NT2/D1 (cell line): ENCODE results near the gene HAGHL.
"Not testable (repeated sequence)": the region's sequence is repeated elsewhere in the genome, so short reads cannot be mapped to it uniquely, and the experiment has no call there.

Source experiments
- DNase-seq: peaks from one replicate; pipeline ENCODE4 v3.0.0-alpha.2; 2011; ENCODE audit warnings: low read depth, low spot score
- H3K27me3 ChIP-seq: 2 replicates; pipeline ENCODE4 v1.6.0; 2011; ENCODE audit warnings: mild to moderate bottlenecking; ENCODE audit not compliant: insufficient read length, insufficient read depth
- H3K36me3 ChIP-seq: 2 replicates; pipeline ENCODE4 v1.6.1; 2011; ENCODE audit warnings: mild to moderate bottlenecking, low read length, mixed read lengths; ENCODE audit not compliant: insufficient read depth, insufficient read length
- H3K4me1 ChIP-seq: 2 replicates; pipeline ENCODE4 v1.5.1; 2011; ENCODE audit not compliant: insufficient read depth, insufficient read length
- H3K4me3 ChIP-seq: 2 replicates; pipeline ENCODE4 v1.5.1; 2011; ENCODE audit warnings: low read depth; ENCODE audit not compliant: insufficient read length
- H3K9ac ChIP-seq: 2 replicates; pipeline ENCODE4 v1.6.0; 2011; ENCODE audit warnings: low read depth; ENCODE audit not compliant: insufficient read length
- H3K9me3 ChIP-seq: 2 replicates; pipeline ENCODE4 v1.5.1; 2011; ENCODE audit warnings: mild to moderate bottlenecking, low read length; ENCODE audit not compliant: insufficient read depth
- SUZ12 ChIP-seq: IDR thresholded peaks from 2 replicates; pipeline ENCODE4 v1.6.1; 2011; ENCODE audit not compliant: insufficient read length, insufficient read depth; ENCODE audit errors: extremely low read depth
- YY1 ChIP-seq: IDR thresholded peaks from 2 replicates; pipeline ENCODE4 v1.6.1; 2011; ENCODE audit not compliant: insufficient read length, insufficient read depth
- ZNF274 ChIP-seq: IDR thresholded peaks from 2 replicates; pipeline ENCODE4 v1.6.1; 2011; ENCODE audit warnings: mild to moderate bottlenecking, low read depth, low read length

Gene HAGHL

GRCh38 chr16:750485-750884 is 23.6 kb downstream of the HAGHL start:
- peak overlapping the region; percentile 36 for H3K9ac ChIP-seq
- H3K4me3 ChIP-seq = no peak overlapping the region
- TF ChIP-seq SUZ12 (no peak), YY1 (no peak), ZNF274 (no peak)
- no peaks in the 10 kb centered on the region for H3K36me3 ChIP-seq
- DNase-seq = no peak
- no peaks in the 10 kb centered on the region for H3K9me3 ChIP-seq
- H3K4me1 ChIP-seq = peaks cover 10% of the 10 kb centered on the region
- H3K27me3 ChIP-seq = peaks cover 5% of the 10 kb centered on the region

GRCh38 chr16:751152-752006 is 24.5 kb downstream of the HAGHL start:
- H3K9me3 ChIP-seq = no peaks in the 10 kb centered on the region
- peaks cover 10% of the 10 kb centered on the region for H3K4me1 ChIP-seq
- H3K27me3 ChIP-seq = peaks cover 5% of the 10 kb centered on the region
- DNase-seq = no peak
- no peaks in the 10 kb centered on the region for H3K36me3 ChIP-seq
- H3K9ac ChIP-seq = peak overlapping the region; percentile 71
- TF ChIP-seq YY1 = no peak
- no peak for TF ChIP-seq SUZ12
- TF ChIP-seq ZNF274 = no peak
- H3K4me3 ChIP-seq = no peak overlapping the region

GRCh38 chr16:752007-752312 is 25.1 kb downstream of the HAGHL start:
- peak; percentile 61 for DNase-seq
- peaks cover 5% of the 10 kb centered on the region for H3K27me3 ChIP-seq
- no peaks in the 10 kb centered on the region for H3K9me3 ChIP-seq
- no peak for TF ChIP-seq SUZ12
- no peak for TF ChIP-seq ZNF274
- TF ChIP-seq YY1 = no peak
- H3K36me3 ChIP-seq = no peaks in the 10 kb centered on the region
- H3K4me3 ChIP-seq = peak overlapping the region; percentile 22
- peaks cover 10% of the 10 kb centered on the region for H3K4me1 ChIP-seq
- H3K9ac ChIP-seq = peak overlapping the region; percentile 71

GRCh38 chr16:754121-754607 is 27.3 kb downstream of the HAGHL start:
- H3K4me3 ChIP-seq, H3K9ac ChIP-seq, DNase-seq, H3K36me3 ChIP-seq, H3K9me3 ChIP-seq, H3K27me3 ChIP-seq: not testable (repeated sequence)
- H3K4me1 ChIP-seq = peaks cover 12% of the 10 kb centered on the region

- no peaks in the 10 kb centered on the region for H3K9me3 ChIP-seq
- DNase-seq = no peak
- peaks cover 12% of the 10 kb centered on the region for H3K4me1 ChIP-seq
- no peak overlapping the region for H3K9ac ChIP-seq
- no peak overlapping the region for H3K4me3 ChIP-seq
- H3K36me3 ChIP-seq = no peaks in the 10 kb centered on the region
- TF ChIP-seq YY1 (no peak), SUZ12 (no peak), ZNF274 (no peak)
- H3K27me3 ChIP-seq = peaks cover 5% of the 10 kb centered on the region
Measured at GRCh38 chr16:754656-755055, 27.8 kb downstream of the HAGHL start.

- no peak for DNase-seq
Measured at GRCh38 chr16:756428-756827, 29.5 kb downstream of the HAGHL start.

GRCh38 chr16:759110-759910 is 32.4 kb downstream of the HAGHL start:
- no peaks in the 10 kb centered on the region for H3K9me3 ChIP-seq
- H3K27me3 ChIP-seq = no peaks in the 10 kb centered on the region
- H3K4me1 ChIP-seq = peaks cover 23% of the 10 kb centered on the region
- DNase-seq = no peak
- TF ChIP-seq YY1 (no peak), ZNF274 (no peak), SUZ12 (no peak)
- H3K4me3 ChIP-seq = no peak overlapping the region
- H3K36me3 ChIP-seq = no peaks in the 10 kb centered on the region
- H3K9ac ChIP-seq = no peak overlapping the region

More at GRCh38 chr16:756428-756827, 29.5 kb downstream of the HAGHL start:
- TF ChIP-seq SUZ12 (no peak), ZNF274 (no peak), YY1 (no peak)
- Histone ChIP-seq H3K27me3 (no peaks in the 10 kb centered on the region), H3K9ac (no peak overlapping the region), H3K4me1 (peaks cover 13% of the 10 kb centered on the region), H3K9me3 (no peaks in the 10 kb centered on the region), H3K36me3 (no peaks in the 10 kb centered on the region), H3K4me3 (no peak overlapping the region)
